HS-5 (cell line): Measurements from ENCODE around the gene MXD1.

Experiments used
- DNase-seq: peaks from one replicate; pipeline ENCODE4 v3.0.0-alpha.2; 2012; ENCODE audit warnings: low read depth

Gene MXD1

DNA sequence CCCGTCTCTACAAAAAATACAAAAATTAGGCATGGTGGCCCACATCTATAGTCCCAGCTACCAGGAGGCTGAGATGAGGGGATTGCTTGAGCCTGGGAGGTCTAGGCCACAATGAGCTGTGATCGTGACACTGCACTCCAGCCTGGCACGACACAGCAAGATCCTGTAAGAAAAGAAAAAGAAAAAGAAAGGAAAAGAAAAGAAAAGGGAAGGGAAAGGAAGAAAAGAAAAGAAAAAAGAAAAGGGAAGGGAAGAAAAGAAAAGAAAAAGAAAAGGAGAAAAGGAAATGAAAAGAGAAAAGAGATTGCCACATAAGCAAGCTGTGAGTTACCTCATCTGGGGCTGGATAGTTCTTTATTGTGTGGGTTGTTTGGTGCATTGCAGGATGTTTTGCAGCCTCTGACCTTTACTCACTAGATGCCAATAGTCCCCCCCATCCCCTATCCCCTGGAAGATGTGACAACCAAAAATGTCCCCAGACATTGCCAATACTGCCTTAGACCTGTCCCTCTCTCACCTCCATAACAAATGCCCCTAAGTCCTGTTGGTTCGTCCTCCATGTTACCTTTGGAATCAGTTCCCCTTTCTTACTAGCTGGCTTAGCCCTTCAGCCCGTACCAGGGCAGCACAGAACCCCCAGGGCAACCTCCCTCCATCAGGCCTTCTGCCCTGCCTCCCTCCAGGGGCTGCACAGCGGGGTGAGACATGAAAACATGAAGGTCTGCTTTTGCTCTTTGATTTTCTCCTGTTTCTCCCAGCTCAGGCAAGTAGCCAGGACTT, 37.6 kb downstream of the MXD1 start:
- DNase-seq: no peak

DNA sequence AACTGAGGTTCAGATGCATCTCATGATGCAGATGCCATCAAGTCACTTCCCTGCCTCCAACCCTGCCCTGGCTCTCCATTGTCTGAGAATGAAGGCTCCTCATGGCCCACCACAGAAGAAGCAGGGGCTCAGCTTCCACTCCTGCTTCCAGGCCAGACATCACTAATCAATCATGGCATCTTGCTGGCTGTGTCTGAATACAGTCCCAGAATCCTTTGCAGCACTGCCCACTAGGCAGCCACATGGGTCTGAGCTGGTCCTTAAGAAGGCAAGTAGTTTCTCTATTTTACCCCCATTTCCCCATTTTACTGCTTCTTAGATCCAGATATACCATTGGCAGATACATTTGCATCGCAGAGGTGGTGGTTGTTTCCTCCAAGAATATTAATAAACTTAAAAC, 39.2 kb downstream of the MXD1 start:
- DNase-seq: no peak

DNA sequence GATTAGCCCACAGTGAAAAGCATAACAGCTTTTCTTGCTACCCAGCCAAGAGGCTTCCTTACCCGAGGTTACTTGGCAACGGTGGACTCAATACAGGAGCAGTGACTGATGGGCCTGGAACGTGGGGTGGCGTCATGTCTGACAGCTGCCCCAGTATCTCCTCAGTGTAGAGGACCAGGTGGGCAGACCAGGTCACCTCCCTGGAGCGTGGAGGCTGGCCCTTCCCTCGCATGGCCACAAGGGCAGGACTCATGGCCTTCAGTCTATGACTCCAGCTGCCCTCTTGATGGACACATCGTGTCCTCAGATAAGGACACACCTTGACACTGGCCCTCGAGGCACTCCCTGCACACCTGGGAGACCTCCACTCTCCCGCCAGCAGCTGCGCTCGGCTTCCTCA, 40.1 kb downstream of the MXD1 start:
- no peak for DNase-seq

DNA sequence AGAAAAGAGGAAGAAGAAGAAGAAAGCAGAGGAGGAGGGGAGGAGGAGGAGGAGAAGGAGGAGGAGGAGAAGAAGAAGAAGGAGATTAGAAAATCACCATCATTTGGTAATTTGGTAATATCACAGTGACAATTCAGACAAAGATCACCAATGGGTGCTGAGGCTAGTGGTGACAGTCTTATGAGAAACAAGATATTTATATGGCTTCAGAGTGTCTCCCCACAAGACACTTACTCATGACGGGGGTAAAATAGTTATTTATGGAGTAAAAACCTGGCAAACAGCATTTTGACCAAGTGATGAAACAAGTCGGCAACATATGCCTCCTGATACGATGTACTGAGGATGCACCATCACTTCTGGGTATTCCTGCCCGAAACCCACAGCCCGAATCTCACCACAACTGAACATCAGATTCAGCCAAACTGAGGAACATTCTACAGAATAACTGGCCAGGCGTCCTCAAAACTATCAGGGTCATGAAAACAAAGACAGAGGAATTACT, 41.6 kb downstream of the MXD1 start:
- no peak for DNase-seq

DNA sequence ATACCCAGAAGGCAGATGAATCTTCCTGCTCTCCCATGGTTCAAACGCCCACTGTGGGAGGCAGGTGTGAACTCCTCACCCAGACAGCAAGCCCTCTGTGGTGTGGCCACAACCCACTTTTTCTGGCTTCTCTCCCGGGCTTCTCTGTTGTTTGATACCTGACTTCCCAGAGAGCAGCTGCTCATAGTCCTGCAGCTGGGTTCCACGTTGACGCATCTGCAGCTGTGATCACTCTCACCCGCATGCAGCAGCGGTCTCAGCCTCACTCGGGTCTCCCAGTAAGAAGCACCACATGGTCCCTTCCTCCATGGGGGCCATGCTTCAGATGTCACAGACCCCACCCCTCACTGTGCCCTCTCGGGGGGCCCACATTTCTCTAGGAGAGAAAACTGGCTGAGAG, 43.1 kb downstream of the MXD1 start:
- no peak for DNase-seq

DNA sequence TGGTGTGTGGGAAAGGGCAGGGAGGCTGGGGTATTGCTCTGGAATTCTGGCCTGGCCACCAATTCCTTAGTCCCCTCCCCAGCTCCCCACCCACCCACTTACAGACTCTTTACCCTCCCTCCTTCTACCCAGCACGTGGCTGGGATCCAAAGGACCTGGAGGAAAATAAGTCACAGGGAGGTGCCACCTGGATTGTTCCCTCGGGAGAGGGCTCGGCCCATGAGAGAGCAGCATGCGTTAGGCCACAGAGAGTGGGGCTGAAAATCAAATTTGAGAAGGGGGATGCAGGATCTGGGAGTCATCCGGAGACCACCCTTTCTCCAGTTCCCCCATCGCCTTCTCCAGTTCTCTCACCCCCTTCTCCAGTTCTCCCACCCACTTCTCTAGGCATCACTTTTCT, 43.6 kb downstream of the MXD1 start:
- DNase-seq: no peak

DNA sequence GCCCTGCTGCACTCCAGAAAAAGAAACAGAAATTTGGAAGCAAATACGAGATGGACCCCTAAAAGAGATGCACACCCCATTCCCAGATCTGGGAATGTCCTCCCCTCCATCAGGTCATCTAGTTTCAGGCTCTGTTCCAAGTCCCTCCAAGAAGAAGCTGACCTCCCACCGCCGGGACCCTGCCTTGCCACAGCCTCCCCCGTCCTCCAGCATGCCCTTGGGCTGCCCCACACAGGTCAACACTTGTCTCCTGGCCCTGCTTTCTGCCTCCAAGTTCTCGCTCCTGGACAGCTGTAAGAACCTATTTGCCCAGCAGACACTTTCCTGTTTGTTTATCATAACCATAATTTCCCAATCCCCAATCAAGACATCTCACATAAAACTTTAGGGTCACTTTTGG, 44.5 kb downstream of the MXD1 start:
- DNase-seq: no peak

DNA sequence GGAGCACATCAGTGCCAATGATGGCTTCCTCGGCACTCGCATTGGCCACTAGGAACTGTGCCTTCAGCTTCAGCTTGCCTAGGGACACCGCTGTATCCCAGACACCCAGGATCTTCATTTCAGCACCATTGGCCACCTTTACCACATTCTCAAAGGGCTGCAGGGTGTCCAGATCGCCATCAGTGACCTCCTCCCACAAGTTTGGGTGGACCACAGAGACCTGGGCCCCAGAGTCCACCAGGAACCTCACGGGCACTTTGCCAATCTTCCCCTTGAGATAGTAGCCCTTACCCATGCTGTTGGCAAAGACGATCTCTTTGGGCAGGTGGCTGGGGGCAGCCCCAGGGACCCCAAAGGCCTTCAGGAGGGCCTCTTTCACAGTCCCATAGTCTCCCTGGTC, 45.9 kb downstream of the MXD1 start:
- DNase-seq: no peak

DNA sequence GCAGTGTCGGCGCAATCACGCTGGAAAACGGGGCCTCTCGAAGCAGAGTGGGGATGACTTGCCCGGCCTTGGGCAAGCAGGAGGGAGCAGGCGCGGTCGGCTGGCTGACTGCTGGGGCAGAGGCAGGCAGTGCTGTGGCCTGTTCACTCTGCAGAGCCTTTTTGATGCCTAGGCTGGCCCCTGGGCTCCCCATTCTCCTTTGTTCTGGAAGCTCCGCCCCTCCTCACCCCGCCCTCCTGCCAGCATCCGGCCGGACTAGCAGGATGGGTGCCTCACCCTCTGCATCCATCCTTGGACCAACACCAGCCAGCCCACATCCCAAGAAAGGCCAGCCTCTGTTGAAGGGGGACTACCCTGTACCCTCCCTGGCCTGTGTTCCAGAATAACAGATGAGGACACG, 46.6 kb downstream of the MXD1 start, which contains the start of gene ASPRV1:
ASPRV1 (minus strand) TSS at position 136 of the 400 bp plus-strand sequence. CDS start 195 bp downstream, outside the sequence.
- no peak for DNase-seq

DNA sequence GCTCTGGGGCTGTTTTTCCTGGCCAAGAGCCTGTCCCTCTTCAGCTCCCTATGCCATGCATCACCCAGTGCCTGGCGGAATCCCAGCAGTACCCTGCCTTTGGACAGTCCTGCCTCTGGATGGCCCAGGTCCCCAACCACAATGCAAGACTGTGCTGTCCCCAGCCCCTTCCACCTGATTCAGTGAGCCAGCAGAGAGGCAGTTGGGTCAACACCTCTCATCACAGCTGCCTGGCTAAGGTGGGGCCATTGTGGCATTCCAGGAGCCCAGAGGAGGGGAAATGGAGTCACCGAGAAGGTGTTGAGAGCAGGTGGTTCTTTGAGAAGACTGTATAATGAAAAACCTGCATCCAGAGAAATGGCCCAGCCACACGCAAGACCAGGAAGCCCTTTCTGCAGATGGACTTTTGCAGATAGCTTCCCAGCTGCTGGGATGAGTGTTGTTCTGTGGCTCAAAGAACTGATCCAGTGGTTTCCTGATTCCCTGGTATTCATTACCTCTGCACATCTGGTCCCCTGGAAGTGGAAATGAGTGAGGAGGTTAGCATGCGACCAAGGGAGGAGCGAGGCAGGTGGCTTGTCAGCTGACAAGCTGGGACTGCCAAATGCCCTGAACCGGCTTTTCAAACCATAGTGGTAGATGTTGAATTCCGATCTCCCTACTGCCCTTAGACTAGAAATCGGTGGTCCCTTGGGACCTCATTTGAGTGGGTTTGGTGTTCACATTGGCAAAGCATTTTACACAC, 48.2 kb downstream of the MXD1 start:
- DNase-seq: no peak

DNA sequence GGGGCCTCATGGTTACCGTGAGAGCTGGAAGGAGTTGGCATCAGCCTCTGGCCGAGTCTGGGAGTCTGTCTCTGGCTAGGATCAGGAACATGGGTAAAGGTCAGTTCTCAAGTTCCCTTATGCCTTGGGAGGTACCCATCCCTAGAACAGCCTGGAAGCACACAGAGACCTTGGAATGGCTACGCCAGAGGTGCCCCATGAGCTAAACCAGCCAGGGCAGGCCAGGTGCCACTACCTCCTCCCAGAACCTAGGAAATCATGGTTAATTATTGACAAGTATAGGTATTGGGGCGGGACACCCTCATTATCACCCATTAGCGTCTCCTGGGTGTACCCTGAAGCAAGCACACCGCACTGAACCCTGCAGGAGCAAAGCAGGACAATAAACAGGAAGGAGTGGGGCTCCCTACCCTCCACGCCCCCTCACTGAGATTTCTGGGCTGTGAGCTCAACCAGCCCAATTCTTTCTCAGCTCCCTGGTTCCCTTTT, 49.5 kb downstream of the MXD1 start:
- no peak for DNase-seq

DNA sequence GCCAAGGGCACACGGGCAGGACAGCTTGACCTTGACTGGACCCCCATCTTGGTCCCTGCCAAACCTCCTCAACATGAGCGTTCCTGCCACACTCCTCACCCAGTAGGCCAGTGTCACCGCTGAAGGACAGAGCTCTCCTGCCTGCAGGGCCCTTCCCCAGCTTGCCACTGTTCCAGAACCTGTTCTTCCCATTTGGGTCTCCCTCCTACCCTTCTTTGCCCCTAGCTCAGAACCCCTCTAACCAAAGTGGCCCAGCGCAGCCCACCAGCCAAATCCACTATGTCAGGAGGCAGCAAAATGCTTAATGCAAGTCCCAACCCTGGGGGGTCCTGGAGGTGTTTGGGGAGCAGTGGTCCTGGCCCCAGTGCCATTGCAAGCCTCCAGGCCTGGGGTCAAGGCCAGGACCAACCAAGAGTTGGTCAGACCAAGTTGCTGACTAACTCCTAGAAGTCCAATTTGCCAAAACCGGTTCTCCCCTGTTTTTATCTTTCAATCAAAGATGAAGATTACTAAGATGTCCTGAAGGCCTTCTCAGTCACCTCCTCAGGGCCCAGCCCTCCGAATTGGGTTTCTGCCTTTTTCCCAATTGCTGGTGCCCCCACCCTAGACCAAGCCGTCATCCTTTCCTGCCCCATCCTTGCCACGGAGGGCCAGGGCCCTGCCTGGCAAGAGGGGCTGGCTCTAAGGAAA, 51.0 kb downstream of the MXD1 start:
- no peak for DNase-seq

DNA sequence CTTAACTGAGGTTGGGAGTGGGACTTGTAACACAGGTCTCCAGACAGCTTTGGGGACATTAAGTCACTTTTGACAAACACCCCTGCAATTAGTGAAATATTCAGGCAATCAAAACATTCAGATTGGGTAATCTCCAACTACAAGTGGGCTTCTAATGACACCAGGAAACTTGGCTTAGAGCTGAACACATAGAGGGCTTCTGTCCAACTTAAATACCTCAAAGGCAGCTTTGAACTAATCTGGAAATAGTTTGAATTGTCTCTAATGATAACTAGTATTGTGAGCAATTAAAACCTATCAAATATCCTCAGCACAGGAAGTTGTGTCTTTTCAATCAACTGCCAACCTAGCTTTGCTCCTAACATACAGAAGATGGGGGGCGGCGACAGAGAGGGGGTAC, 51.6 kb downstream of the MXD1 start:
- no peak for DNase-seq

DNA sequence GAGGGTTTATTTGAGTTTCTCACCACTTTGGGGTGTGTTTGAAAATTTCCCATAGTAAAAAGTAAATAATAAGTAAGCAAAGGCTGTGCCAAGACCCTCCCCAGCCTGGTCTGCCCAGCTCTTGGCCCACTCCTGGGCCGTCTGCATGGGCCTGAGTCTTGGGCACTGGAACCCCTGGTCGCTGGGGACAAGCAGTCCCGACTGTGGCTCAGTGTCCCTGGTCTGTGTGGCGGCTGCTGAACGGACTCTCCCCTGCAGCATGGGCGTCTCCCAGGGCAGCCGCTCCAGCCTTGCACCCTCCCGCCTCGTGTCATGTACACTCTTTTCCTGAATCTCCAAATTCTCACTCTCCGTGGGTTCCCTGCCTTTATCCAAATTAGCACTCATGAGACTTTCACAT, 53.7 kb downstream of the MXD1 start:
- DNase-seq: no peak

DNA sequence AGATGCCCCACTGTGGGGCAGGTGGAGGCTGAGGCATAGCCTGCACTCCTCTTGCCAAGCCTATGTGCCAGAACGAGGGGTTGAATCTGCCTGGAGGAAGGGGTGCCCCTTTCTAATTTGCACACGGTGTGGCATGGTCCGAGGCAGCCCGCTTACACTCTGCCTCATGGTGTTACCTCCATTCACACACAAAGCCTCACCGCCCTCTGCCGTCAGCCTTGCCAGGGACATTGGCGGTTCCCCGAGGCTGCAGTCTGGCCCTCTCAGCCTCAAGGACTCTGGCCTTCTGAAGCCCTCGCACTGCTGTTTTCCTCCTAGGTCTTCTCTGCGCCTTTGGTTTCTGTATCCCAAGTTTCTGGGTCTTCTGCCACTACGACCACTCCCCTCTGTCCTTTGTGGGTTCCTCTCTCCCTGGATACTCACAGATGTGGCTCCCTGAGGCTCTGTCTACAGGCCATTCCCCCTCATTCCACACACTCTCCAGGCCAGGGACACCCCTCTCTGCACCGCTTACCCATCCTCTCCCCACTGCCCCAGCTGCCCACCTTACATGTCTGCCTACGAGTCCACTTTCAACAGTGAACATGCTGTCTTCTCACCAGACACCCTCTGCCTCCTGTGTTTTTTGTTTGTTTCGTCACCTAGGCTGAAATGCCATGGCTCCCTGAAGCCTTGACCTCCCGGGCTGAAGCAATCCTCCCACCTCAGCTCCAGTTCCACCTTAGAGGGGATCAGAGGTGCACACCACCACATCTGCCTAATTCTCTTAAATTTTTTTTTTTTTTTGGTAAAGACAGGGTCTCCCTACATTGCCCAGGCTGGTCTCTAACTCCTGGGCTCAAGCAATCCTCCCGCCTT, 54.4 kb downstream of the MXD1 start:
- DNase-seq: no peak

DNA sequence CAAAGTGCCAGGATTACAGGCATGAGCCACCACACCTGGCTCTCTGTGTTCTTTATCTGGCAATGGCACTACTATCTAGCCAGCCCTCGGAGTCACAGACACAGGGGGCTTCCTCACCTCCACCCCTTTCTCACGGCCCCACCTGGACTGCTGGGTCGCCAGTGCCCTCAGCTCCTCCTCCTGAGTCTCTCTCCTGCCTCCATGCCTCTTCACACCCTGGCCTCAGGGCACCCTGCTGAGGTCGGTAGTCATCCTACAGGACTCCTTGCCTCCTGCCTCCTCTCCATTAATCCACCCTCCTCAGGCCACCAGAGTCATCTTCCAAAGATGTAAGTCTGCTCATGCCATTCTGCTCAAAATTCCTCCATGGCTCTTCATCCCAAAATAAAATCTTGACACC, 55.1 kb downstream of the MXD1 start:
- no peak for DNase-seq

DNA sequence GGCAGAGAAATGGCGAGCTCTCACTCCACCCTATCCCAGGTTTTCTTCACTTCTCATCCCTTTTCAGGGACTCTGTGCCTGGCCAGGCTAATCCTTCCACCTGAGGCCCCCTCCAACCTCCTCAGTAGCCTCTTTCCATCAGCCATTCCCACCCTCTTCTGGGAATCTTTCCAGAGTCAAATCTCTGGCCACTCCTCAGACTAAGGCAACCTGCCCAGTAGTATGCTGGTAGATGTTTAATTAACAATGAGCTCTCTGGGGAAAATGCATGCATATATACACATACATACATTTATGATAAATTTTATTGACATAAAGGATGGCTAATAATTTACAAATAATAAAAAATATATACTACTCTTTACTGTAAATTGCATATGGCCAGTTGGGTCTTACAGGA, 57.9 kb downstream of the MXD1 start:
- no peak for DNase-seq

DNA sequence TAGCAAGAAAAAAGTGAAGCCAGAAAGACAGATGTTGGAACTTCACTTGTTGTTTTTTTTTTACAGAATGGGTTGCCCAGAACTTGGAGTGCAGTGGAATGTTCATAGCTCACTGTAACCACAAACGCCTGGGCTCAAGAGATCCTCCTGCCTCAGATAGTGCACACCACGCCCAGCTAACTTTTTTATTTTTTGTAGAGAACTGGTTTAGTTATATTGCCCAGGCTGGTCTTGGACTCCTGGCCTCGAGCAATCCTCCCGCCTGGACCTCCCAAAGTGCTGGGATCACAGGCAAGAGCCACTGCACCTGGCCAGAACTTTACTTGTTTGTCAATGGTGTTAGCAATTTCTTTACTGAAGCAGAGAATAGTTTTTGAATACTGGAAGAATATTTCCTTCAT, 58.4 kb downstream of the MXD1 start:
- no peak for DNase-seq

DNA sequence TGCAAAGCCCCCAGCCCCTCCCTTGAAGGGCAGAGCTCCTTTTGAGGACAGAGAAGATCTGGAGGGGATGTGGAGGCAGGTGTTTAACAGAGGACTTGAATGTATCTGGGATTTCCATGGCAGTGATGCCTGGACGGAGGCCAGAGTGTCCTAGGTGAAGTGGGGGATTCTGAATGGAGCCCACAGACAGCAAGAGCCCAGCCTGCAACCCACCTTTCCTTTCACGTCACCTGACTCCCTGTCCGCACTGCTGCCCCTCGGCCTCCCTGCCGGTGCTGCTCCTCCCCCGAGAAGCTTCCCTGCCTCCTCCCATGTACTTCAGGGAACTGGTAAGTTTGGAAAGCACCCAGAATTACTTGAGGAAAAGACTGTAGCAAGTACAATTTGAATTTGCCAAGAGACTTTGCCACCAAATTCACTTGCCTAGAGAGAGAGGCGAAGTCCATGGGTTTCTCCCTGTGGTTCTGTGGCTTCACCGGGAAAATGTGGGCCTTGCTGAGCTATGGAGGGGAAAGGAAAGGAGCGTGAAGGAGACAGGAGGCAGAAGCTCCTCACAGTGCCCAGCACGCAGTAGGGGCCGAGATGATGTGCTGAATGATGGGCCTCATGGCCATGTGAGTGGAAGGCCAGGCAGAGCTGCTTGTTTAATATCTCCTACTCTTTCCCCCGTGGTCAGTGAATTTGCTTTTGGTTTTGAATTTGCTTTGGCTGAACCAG, 60.4 kb downstream of the MXD1 start:
- DNase-seq: no peak

DNA sequence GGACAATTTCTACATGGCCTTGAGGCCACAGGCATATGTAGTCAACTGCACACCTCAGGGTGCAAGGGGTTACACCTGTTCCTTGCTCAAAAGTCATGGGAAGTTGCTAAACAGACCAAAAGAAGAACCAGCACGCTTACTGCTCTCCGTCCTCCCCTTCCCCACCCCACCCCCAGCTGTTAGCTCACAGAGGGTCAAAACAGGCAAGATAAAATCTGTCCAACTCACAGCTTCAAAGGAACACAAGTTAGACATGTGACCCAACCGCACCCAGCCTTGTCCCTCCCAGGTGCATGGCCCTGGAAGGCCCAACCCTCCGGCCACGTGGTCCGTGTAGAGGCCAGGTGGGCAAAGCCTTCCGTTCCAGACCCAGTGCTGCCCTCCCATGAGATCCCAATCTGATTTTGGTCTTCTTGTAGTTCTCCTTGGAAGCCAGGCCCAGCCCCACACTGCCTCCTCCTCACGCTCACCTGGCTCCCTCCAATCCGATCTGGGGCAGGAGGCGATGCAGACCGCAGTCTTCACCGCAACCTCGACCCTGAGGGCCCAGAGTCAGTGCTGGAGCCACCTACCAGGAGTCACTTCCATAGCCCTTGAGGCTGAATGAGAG, 61.0 kb downstream of the MXD1 start:
- no peak for DNase-seq

DNA sequence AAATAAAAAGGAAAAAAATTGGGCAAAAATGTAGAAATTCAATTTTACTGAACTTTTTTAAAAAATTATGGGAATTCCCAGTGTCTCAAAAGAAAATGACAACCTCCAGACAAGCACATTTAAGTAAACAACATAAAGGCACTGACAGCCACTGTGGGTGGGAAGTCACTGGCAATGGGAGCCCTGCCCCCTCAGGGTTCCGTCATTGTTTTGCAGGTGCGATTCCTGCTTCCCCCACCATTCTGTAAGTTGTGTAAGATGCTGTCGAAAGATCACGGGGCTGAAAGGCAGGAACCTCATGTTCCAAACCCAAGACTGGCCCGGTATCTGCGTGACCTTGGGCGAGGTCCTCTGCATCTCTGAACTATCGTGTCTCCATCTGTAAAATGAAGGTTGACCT, 62.3 kb downstream of the MXD1 start:
- DNase-seq: no peak
